ENCODE data around the gene OR8B12. TPM values are rescaled to one million over a fixed set of nuclear protein-coding genes. Genes with fewer than 3 reads are reported as not detected.
"Not testable (repeated sequence)": the region's sequence is repeated elsewhere in the genome, so short reads cannot be mapped to it uniquely, and the experiment has no call there.

Gene OR8B12
- total RNA-seq, 2 experiments from 2014 or later, result not detected

GRCh38 chr11:124551189-124551588, 7.7 kb upstream of the OR8B12 start:
- no peaks in the 10 kb centered on the region for H3K36me3 Mint-ChIP-seq
- no peaks in the 10 kb centered on the region for H3K9me3 Mint-ChIP-seq (ENCODE audit: low read depth)
- CTCF ChIA-PET, result interaction anchor here (1.3 kb wide), 1 partner anchor 9 kb away, joined by 3 read pairs; no protein-coding TSS in a partner anchor
- no peak for ATAC-seq
- no peaks in the 10 kb centered on the region for H3K4me1 Mint-ChIP-seq
- DNase-seq, result no peak
- no peak overlapping the region for H3K27ac Mint-ChIP-seq
- H3K27me3 Mint-ChIP-seq, result no peaks in the 10 kb centered on the region
- no peak overlapping the region for H3K4me3 Mint-ChIP-seq

- Mint-ChIP-seq H3K27me3 (peaks cover 7% of the 10 kb centered on the region), H3K36me3 (no peaks in the 10 kb centered on the region), H3K9me3 (ENCODE audit: low read depth) (no peaks in the 10 kb centered on the region), H3K4me3 (no peak overlapping the region), H3K27ac (no peak overlapping the region), H3K4me1 (no peaks in the 10 kb centered on the region)
- CTCF ChIA-PET, result interaction anchor here (1.4 kb wide), 1 partner anchor 9 kb away, joined by 3 read pairs; no protein-coding TSS in a partner anchor
- no peak for DNase-seq
- ATAC-seq, result no peak
Observed at GRCh38 chr11:124543145-124543544, 309 bp downstream of the OR8B12 start.

GRCh38 chr11:124541204-124541603, 2.2 kb downstream of the OR8B12 start:
- no peak overlapping the region for H3K4me3 Mint-ChIP-seq
- ATAC-seq (no peak), DNase-seq (no peak)
- H3K36me3 Mint-ChIP-seq, result no peaks in the 10 kb centered on the region
- no peaks in the 10 kb centered on the region for H3K4me1 Mint-ChIP-seq
- H3K27ac Mint-ChIP-seq, result no peak overlapping the region
- H3K9me3 Mint-ChIP-seq (ENCODE audit: low read depth), result no peaks in the 10 kb centered on the region
- CTCF ChIA-PET, result no interaction called here
- peaks cover 11% of the 10 kb centered on the region for H3K27me3 Mint-ChIP-seq

GRCh38 chr11:124538019-124538418, 5.4 kb downstream of the OR8B12 start:
- CTCF ChIA-PET, result interaction anchor here (1.6 kb wide), 1 partner anchor 135 kb away, joined by 3 read pairs; no protein-coding TSS in a partner anchor
- Mint-ChIP-seq H3K36me3 (no peaks in the 10 kb centered on the region), H3K4me3 (no peak overlapping the region), H3K27me3 (peaks cover 5% of the 10 kb centered on the region), H3K9me3 (ENCODE audit: low read depth) (no peaks in the 10 kb centered on the region), H3K27ac (no peak overlapping the region), H3K4me1 (no peaks in the 10 kb centered on the region)
- DNase-seq (no peak), ATAC-seq (no peak)

GRCh38 chr11:124536520-124536919, 6.9 kb downstream of the OR8B12 start:
- H3K4me3 Mint-ChIP-seq, result no peak overlapping the region
- DNase-seq (no peak), ATAC-seq (no peak)
- no peaks in the 10 kb centered on the region for H3K9me3 Mint-ChIP-seq (ENCODE audit: low read depth)
- H3K27me3 Mint-ChIP-seq, result peaks cover 5% of the 10 kb centered on the region
- CTCF ChIA-PET, result no interaction called here
- H3K4me1 Mint-ChIP-seq, result no peaks in the 10 kb centered on the region
- H3K27ac Mint-ChIP-seq, result no peak overlapping the region
- no peaks in the 10 kb centered on the region for H3K36me3 Mint-ChIP-seq

- Mint-ChIP-seq H3K4me3 (no peak overlapping the region), H3K4me1 (no peaks in the 10 kb centered on the region), H3K9me3 (ENCODE audit: low read depth) (no peaks in the 10 kb centered on the region), H3K27me3 (peaks cover 5% of the 10 kb centered on the region), H3K36me3 (no peaks in the 10 kb centered on the region), H3K27ac (no peak overlapping the region)
- no peak for DNase-seq
- ATAC-seq, result no peak
- CTCF ChIA-PET, result no interaction called here
Observed at GRCh38 chr11:124535552-124536232, 7.8 kb downstream of the OR8B12 start.

GRCh38 chr11:124534051-124534450, 9.4 kb downstream of the OR8B12 start:
- H3K4me1 Mint-ChIP-seq, result no peaks in the 10 kb centered on the region
- DNase-seq (no peak), ATAC-seq (no peak)
- peaks cover 5% of the 10 kb centered on the region for H3K27me3 Mint-ChIP-seq
- no peak overlapping the region for H3K4me3 Mint-ChIP-seq
- no peak overlapping the region for H3K27ac Mint-ChIP-seq
- CTCF ChIA-PET, result no interaction called here
- no peaks in the 10 kb centered on the region for H3K36me3 Mint-ChIP-seq
- no peaks in the 10 kb centered on the region for H3K9me3 Mint-ChIP-seq (ENCODE audit: low read depth)

GRCh38 chr11:124533626-124534025, 9.8 kb downstream of the OR8B12 start:
- Mint-ChIP-seq H3K4me1 (no peaks in the 10 kb centered on the region), H3K27me3 (peaks cover 5% of the 10 kb centered on the region), H3K4me3 (no peak overlapping the region), H3K27ac (no peak overlapping the region), H3K36me3 (no peaks in the 10 kb centered on the region), H3K9me3 (ENCODE audit: low read depth) (peaks cover 1% of the 10 kb centered on the region)
- no peak for ATAC-seq
- CTCF ChIA-PET, result no interaction called here
- DNase-seq, result no peak

- Mint-ChIP-seq H3K27ac (no peak overlapping the region), H3K36me3 (no peaks in the 10 kb centered on the region), H3K4me1 (no peaks in the 10 kb centered on the region), H3K9me3 (ENCODE audit: low read depth) (no peaks in the 10 kb centered on the region), H3K27me3 (no peaks in the 10 kb centered on the region), H3K4me3 (no peak overlapping the region)
- ATAC-seq (no peak), DNase-seq (no peak)
- CTCF ChIA-PET, result no interaction called here
Observed at GRCh38 chr11:124520550-124520854, 23.0 kb downstream of the OR8B12 start.

GRCh38 chr11:124519850-124520549, 23.5 kb downstream of the OR8B12 start:
- no peaks in the 10 kb centered on the region for H3K9me3 Mint-ChIP-seq (ENCODE audit: low read depth)
- ATAC-seq (no peak), DNase-seq (no peak)
- H3K4me1 Mint-ChIP-seq, result no peaks in the 10 kb centered on the region
- no peak overlapping the region for H3K4me3 Mint-ChIP-seq
- CTCF ChIA-PET, result no interaction called here
- no peaks in the 10 kb centered on the region for H3K36me3 Mint-ChIP-seq
- H3K27me3 Mint-ChIP-seq, result no peaks in the 10 kb centered on the region
- no peak overlapping the region for H3K27ac Mint-ChIP-seq

- no peak for ATAC-seq
- H3K27ac Mint-ChIP-seq, result no peak overlapping the region
- H3K9me3 Mint-ChIP-seq (ENCODE audit: low read depth), result no peaks in the 10 kb centered on the region
- H3K4me1 Mint-ChIP-seq, result no peaks in the 10 kb centered on the region
- H3K36me3 Mint-ChIP-seq, result no peaks in the 10 kb centered on the region
- no peaks in the 10 kb centered on the region for H3K27me3 Mint-ChIP-seq
- no peak for DNase-seq
- H3K4me3 Mint-ChIP-seq, result no peak overlapping the region
- CTCF ChIA-PET, result no interaction called here
Observed at GRCh38 chr11:124518989-124519451, 24.4 kb downstream of the OR8B12 start.

GRCh38 chr11:124517314-124517713, 26.1 kb downstream of the OR8B12 start:
- DNase-seq (no peak), ATAC-seq (no peak)
- no peak overlapping the region for H3K4me3 Mint-ChIP-seq
- no peaks in the 10 kb centered on the region for H3K9me3 Mint-ChIP-seq (ENCODE audit: low read depth)
- no peak overlapping the region for H3K27ac Mint-ChIP-seq
- H3K36me3 Mint-ChIP-seq, result no peaks in the 10 kb centered on the region
- H3K4me1 Mint-ChIP-seq, result no peaks in the 10 kb centered on the region
- peaks cover 5% of the 10 kb centered on the region for H3K27me3 Mint-ChIP-seq
- CTCF ChIA-PET, result interaction anchor here (0.7 kb wide), 1 partner anchor 59 kb away, joined by 3 read pairs; no protein-coding TSS in a partner anchor

- DNase-seq, H3K27ac Mint-ChIP-seq, H3K4me3 Mint-ChIP-seq: not testable (repeated sequence)
Observed at GRCh38 chr11:124514675-124515074, 28.8 kb downstream of the OR8B12 start.

GRCh38 chr11:124514131-124514530, 29.3 kb downstream of the OR8B12 start:
- ATAC-seq (no peak), DNase-seq (no peak)
- Mint-ChIP-seq H3K36me3 (no peaks in the 10 kb centered on the region), H3K4me3 (no peak overlapping the region), H3K4me1 (no peaks in the 10 kb centered on the region), H3K27me3 (peaks cover 5% of the 10 kb centered on the region), H3K9me3 (ENCODE audit: low read depth) (no peaks in the 10 kb centered on the region), H3K27ac (no peak overlapping the region)
- CTCF ChIA-PET, result no interaction called here

More at GRCh38 chr11:124514675-124515074, 28.8 kb downstream of the OR8B12 start:
- ATAC-seq; H3K36me3 Mint-ChIP-seq; H3K27me3 Mint-ChIP-seq; H3K9me3 Mint-ChIP-seq (ENCODE audit: low read depth); H3K4me1 Mint-ChIP-seq; CTCF ChIA-PET: not testable (repeated sequence)
